ENCODE measurements around the gene TFPI. TPM values are rescaled to one million over a fixed set of nuclear protein-coding genes. Genes with fewer than 3 reads are reported as not detected.

Gene TFPI
- polyA plus RNA-seq, 1 experiment = 10.9 TPM

DNA sequence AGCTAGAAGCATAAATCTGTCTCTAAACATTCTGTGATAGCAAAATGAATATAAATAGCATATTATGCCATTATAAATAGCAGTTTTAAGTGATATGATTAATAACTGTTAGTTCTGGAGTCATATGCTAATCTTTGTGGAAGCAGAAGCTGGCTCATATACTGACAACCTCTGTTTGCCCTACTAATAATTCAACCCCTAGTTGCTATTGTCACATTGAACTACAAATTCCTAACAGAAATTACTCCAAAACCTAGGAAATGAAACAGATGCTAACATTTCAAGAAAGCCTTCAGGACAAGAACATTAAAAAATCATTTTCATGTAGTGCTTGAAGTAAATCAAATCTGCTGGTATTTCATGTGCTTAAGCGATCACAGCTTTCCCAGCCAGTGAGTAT lies 134.4 kb downstream of the TFPI start:
- no peaks in the 10 kb centered on the region for H3K36me3 ChIP-seq (ENCODE audit: control insufficient read depth, insufficient read depth, low read length)
- TF ChIP-seq CTCF (IDR thresholded peaks at IDR 0.05; ENCODE audit: insufficient read depth, low read depth, low read length) = no peak
- no peak for DNase-seq (ENCODE audit: low read depth)
- ChIA-PET POLR2A (no interaction called here), CTCF (interaction anchor here (1.0 kb wide), 1 partner anchor 33 kb away, joined by 3 read pairs; no protein-coding TSS in a partner anchor)
- H3K4me3 ChIP-seq (ENCODE audit: low read depth, low read length) = no peak overlapping the region
- no peaks in the 10 kb centered on the region for H3K27me3 ChIP-seq (ENCODE audit: control insufficient read depth, insufficient read depth, low read length)

- Histone ChIP-seq H3K36me3 (ENCODE audit: control insufficient read depth, insufficient read depth, low read length) (no peaks in the 10 kb centered on the region), H3K27me3 (ENCODE audit: control insufficient read depth, insufficient read depth, low read length) (no peaks in the 10 kb centered on the region), H3K4me3 (ENCODE audit: low read depth, low read length) (no peak overlapping the region)
- CTCF ChIA-PET = no interaction called here
- POLR2A ChIA-PET = no interaction called here
- no peak for TF ChIP-seq CTCF (IDR thresholded peaks at IDR 0.05; ENCODE audit: insufficient read depth, low read depth, low read length)
- no peak for DNase-seq (ENCODE audit: low read depth)
Observed at GRCh38 chr2:187415449-187415848, 138.8 kb downstream of the TFPI start.

Small RNA genes within 50 kb of the gene (small RNA-seq; reads per million reads assigned to genes)
- not detected for gene GAPDHP59 (ENCODE audit: insufficient read length, low read depth, low replicate concordance)

Other genes starting within 250 kb of the TFPI start
- gene CALCRL, start 106.2 kb downstream of the TFPI start, polyA plus RNA-seq (2011; rRNA removed) = 1.7 and 2.4 TPM in 2 replicates